A549 (cell line): ENCODE data around the gene ITPKB. TPM values are rescaled to one million over a fixed set of nuclear protein-coding genes. Genes with fewer than 3 reads are reported as not detected.

Source experiments
- ATAC-seq, 2 experiments: fragments of 200-7000 bp in 1 of 2; fragments of >200 bp in 1 of 2; cut with Nextera tagmentation in 1 of 2; cut with Tn5 transposase in 1 of 2; 3 replicates each; pipeline versions ENCODE4 v1.8.0 to v1.9.1; 2018 to 2020; ENCODE audit warnings: mild to moderate bottlenecking in 1 of 2, moderate library complexity in 1 of 2
- CTCF ChIA-PET: fragments of 300-600 bp; sonication (Branson Sonifier 250); formaldehyde crosslinking; extraction: SDS; loops from one replicate; lab custom pipeline; 2021; ENCODE audit warnings: antibody characterized with exemption, inconsistent platforms; lab: Yijun Ruan, JAX
- POLR2A ChIA-PET: fragments of 350-600 bp; formaldehyde crosslinking; extraction: SDS; loops from one replicate; lab custom pipeline; 2021; ENCODE audit warnings: antibody characterized with exemption, inconsistent platforms; lab: Yijun Ruan, JAX
- DNase-seq, 2 experiments: peaks; one replicate each; pipeline versions ENCODE4 v3.0.0 to v3.0.0-alpha.2; 2011 to 2016; ENCODE audit warnings: low read depth in 1 of 2, low spot score in 1 of 2
- FAIRE-seq: peaks from 2 replicates; lab custom pipeline; 2011; peaks lifted over from hg19 to GRCh38; lab: Jason Lieb, UNC
- H3K27ac ChIP-seq, 2 experiments: fragments of >200 bp; sonication (Bioruptor Twin); formaldehyde crosslinking; 3 replicates each; pipeline ENCODE4 v1.5.1; 2016 to 2017
- H3K4me1 ChIP-seq: fragments of >200 bp; sonication (Bioruptor Twin); formaldehyde crosslinking; 3 replicates; pipeline ENCODE4 v1.6.1; 2016
- H3K4me2 ChIP-seq: fragments of >200 bp; sonication (Bioruptor Twin); formaldehyde crosslinking; 3 replicates; pipeline ENCODE4 v1.6.1; 2016
- H3K4me3 ChIP-seq: fragments of >200 bp; sonication (Bioruptor Twin); formaldehyde crosslinking; 3 replicates; pipeline ENCODE4 v1.5.1; 2016
- H3K9me3 ChIP-seq: fragments of >200 bp; sonication (Bioruptor Twin); formaldehyde crosslinking; 3 replicates; pipeline ENCODE4 v1.6.1; 2016
- CEBPB ChIP-seq, 2 experiments: fragments of >200 bp in 1 of 2; sonication (Bioruptor Twin) in 1 of 2; formaldehyde crosslinking in 1 of 2; IDR thresholded peaks; 2 replicates each; pipeline ENCODE4 v1.6.1; 2012 to 2016
- EHMT2 ChIP-seq: fragments of 200-600 bp; sonication (generic); IDR thresholded peaks from 2 replicates; pipeline ENCODE4 v1.6.1; 2016; ENCODE audit warnings: antibody characterized with exemption, low read depth, mild to moderate bottlenecking, moderate library complexity
- FOSL2 ChIP-seq, 2 experiments: fragments of 450-650 bp in 1 of 2; fragments of >200 bp in 1 of 2; sonication (Bioruptor Twin) in 1 of 2; formaldehyde crosslinking; IDR thresholded peaks; 2 replicates each; pipeline versions ENCODE4 v1.5.0 to v1.6.1; 2016 to 2020; ENCODE audit warnings: mild to moderate bottlenecking in 1 of 2, moderate library complexity in 1 of 2
- KDM5A ChIP-seq: fragments of 200-600 bp; sonication (generic); IDR thresholded peaks from 2 replicates; pipeline ENCODE4 v1.6.1; 2016; ENCODE audit warnings: antibody characterized with exemption, mild to moderate bottlenecking
- SMC3 ChIP-seq: fragments of >200 bp; sonication (Bioruptor Twin); formaldehyde crosslinking; IDR thresholded peaks from 3 replicates; pipeline ENCODE4 v1.6.1; 2018; ENCODE audit warnings: inconsistent platforms
- TFCP2L1 ChIP-seq: fragments of 250-450 bp; sonication (Bioruptor Pico); IDR thresholded peaks from 2 replicates; pipeline ENCODE4 v1.5.0; 2021; ENCODE audit warnings: mild to moderate bottlenecking
- ZFP36 ChIP-seq: fragments of 450-650 bp; IDR thresholded peaks from 2 replicates; pipeline ENCODE4 v1.6.1; 2014; ENCODE audit warnings: borderline replicate concordance; ENCODE audit not compliant: partially characterized antibody
- WGBS: methylation state at CpG from one replicate; pipeline ENCODE4 v1.1.6; 2017; ENCODE audit errors: missing lambda C conversion rate; 5-methylcytosine and 5-hydroxymethylcytosine counted together
- polyA plus RNA-seq, 4 experiments: library from polyadenylated mRNA; depleted of rRNA in 3 of 4; stranded (reverse); fragments of >200 nt; fragmentation: RNase III in 1 of 4; extraction: RNeasy Plus Mini Kit Qiagen cat#74134 plus additional on column Dnase treatment in 1 of 4; gene quantifications; 2 replicates in 3 of 4; 3 replicates in 1 of 4; pipeline ENCODE4 v1.2.3, GENCODE V29; 2011 to 2017
- TF ChIP-seq, protein P1 (sequence below): fragments of 450-650 bp; IDR thresholded peaks from 2 replicates; pipeline ENCODE4 v1.6.1; 2014; ENCODE audit warnings: antibody characterized with exemption
- TF ChIP-seq, protein P2 (sequence below): fragments of 150-350 bp; IDR thresholded peaks from 2 replicates; pipeline ENCODE4 v1.6.1; 2014; ENCODE audit warnings: low read depth, mild to moderate bottlenecking, low read length
- TF ChIP-seq, protein P3 (sequence below): fragments of 250-450 bp; sonication (Bioruptor Pico); IDR thresholded peaks from 2 replicates; pipeline ENCODE4 v1.5.0; 2021; ENCODE audit warnings: mild to moderate bottlenecking, moderate library complexity, borderline replicate concordance

The ITPKB gene
- polyA plus RNA-seq, 2 of the 4 experiments (the other 2 are of a cell fraction), result 1.7 to 2.8 TPM

DNA sequence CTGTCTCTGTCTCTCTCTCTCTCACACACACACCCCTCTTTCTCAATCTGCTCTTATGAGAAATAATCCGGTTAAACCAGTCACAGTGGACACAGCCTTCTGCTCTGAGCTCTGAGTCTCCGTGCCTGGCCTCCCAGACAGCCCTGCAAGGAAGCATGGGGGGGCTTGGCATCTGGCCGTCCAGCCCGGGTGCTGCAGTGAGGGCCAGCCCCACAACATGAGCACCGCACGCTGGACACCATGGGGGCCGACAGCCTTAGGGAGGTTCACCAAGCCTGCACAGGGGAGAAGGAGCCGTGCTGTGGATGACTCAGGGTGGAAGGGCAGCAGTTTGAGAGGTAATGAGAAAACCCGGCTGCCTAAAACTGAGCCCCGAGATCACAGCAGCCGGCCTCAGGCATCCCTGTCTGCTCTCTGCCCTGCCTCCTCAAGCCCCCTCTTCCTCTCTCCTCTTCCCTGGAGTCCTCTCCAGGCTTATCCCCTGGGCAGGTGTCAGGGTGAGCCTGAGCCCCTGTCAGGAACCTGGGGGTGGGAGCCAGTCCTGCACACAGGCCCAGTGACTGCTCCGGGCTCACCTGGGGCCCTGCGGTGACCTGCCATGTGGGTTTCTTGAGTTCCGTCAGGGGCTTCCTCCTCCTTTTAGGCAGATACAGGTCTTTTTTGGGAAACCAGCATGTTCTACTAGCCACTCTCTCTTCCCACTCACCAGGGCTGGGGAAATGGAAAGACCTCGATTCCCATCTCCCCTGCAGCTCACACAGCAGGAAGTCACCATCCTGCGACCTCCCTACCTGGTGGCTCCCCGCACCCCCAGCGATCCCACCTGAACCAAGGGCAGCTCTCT is 92.8 kb downstream of the ITPKB start (continued):
- no peak for TF ChIP-seq EHMT2

DNA sequence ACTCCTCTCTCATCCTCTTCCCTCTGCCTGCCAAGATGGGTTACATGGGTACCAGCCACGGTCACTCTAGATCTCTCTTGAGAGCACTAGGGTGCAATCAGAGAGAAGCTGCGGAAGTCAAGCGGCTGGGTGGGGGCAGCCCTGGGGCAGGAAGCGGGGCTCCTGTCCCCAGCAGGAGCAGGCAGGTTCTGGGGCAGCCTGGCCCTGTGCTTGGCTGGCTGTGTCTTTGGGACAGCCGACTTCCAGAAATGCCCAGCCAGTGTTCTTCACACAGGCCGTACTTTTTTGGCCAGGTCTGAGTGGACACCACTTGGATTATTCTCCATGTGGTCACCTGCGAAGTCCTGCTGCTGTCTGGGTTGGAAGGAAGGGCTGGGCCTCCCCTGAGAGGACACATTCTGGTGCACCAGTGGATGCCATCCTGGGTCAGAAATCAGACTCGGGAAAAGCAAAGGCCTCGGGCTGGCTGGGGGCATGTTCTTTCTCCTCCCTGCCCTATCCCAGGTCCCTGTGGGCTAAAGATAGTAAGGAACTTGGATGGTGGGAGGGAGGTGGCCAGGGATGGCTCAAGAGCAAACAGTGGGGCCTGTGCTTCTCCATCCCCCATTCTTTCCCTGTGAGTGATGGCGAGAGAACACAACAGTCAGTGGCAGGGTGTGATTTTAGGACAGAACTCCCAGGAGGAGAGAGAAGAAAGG is 93.7 kb downstream of the ITPKB start:
- no peaks in the 10 kb centered on the region for H3K4me1 ChIP-seq
- POLR2A ChIA-PET, result no interaction called here
- ATAC-seq (no peak), DNase-seq (no peak)
- CTCF ChIA-PET, result interaction anchor here (4.6 kb wide), 1 partner anchor 12 kb away, joined by 18 read pairs; no protein-coding TSS in a partner anchor
- TF ChIP-seq SMC3 (no peak), EHMT2 (no peak), TFCP2L1 (CRISPR knock-in tag) (no peak), KDM5A (no peak)
- TF ChIP-seq, protein P1, sequence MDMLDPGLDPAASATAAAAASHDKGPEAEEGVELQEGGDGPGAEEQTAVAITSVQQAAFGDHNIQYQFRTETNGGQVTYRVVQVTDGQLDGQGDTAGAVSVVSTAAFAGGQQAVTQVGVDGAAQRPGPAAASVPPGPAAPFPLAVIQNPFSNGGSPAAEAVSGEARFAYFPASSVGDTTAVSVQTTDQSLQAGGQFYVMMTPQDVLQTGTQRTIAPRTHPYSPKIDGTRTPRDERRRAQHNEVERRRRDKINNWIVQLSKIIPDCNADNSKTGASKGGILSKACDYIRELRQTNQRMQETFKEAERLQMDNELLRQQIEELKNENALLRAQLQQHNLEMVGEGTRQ, result no peak
- TF ChIP-seq, protein P2, sequence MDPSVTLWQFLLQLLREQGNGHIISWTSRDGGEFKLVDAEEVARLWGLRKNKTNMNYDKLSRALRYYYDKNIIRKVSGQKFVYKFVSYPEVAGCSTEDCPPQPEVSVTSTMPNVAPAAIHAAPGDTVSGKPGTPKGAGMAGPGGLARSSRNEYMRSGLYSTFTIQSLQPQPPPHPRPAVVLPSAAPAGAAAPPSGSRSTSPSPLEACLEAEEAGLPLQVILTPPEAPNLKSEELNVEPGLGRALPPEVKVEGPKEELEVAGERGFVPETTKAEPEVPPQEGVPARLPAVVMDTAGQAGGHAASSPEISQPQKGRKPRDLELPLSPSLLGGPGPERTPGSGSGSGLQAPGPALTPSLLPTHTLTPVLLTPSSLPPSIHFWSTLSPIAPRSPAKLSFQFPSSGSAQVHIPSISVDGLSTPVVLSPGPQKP, result no peak
- TF ChIP-seq, all 56 proteins: peak for 0
- WGBS, result 78% methylated on average over 9 of the region's 10 CpGs
- Histone ChIP-seq H3K9me3 (no peaks in the 10 kb centered on the region), H3K4me2 (no peak overlapping the region), H3K27ac (no peak overlapping the region), H3K4me3 (no peak overlapping the region)
- FAIRE-seq, result no peak

DNA sequence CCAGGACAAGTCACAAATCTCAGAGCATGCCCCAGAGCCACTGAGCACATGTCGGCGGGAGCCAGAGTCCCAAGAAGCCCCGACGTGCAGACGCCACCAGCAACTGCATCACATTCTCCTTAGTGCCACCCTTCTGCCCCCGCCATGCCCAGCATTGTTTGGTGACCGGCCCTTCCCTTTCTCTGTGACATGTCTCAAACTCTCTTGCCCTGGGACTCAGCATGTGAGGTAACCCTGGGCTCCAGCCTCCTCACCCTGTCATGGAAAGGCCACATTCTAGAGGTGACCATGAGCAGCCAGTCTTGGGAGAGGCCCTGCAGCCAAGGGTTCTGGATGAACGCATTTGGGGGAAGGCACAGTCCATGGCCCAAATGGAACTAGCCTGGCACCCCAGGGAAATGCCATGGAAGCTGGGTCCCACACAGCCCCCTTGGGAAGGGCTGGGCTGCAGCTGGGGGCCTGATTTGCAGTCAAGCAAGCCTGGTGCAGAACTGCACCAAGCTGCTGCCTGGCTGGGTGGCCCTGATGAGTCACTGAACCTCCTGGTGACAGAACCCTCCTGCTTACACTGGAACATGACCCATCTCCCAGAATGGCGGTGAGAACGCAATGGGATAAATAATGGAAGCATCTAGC is 94.4 kb downstream of the ITPKB start:
- H3K9me3 ChIP-seq, result no peaks in the 10 kb centered on the region
- no peak overlapping the region for H3K4me2 ChIP-seq
- H3K4me3 ChIP-seq, result no peak overlapping the region
- DNase-seq (no peak), FAIRE-seq (no peak), ATAC-seq (no peak)
- no peak for TF ChIP-seq FOSL2 (IDR thresholded peaks at IDR 0.05)
- TF ChIP-seq FOSL2 (CRISPR knock-in tag; IDR thresholded peaks at IDR 0.05), result no peak
- TF ChIP-seq, protein P3, sequence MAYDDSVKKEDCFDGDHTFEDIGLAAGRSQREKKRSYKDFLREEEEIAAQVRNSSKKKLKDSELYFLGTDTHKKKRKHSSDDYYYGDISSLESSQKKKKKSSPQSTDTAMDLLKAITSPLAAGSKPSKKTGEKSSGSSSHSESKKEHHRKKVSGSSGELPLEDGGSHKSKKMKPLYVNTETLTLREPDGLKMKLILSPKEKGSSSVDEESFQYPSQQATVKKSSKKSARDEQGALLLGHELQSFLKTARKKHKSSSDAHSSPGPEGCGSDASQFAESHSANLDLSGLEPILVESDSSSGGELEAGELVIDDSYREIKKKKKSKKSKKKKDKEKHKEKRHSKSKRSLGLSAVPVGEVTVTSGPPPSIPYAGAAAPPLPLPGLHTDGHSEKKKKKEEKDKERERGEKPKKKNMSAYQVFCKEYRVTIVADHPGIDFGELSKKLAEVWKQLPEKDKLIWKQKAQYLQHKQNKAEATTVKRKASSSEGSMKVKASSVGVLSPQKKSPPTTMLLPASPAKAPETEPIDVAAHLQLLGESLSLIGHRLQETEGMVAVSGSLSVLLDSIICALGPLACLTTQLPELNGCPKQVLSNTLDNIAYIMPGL (CRISPR knock-in tag), result no peak
- TF ChIP-seq ZFP36, result no peak
- TF ChIP-seq CEBPB (IDR thresholded peaks at IDR 0.05), result no peak
- WGBS, result 97% methylated on average over 9 of the region's 10 CpGs
- ChIA-PET POLR2A (no interaction called here), CTCF (interaction anchor here (1.6 to 4.6 kb wide), 2 partner anchors 11 to 16 kb away, joined by 4 to 18 read pairs; no protein-coding TSS in a partner anchor)
- H3K4me1 ChIP-seq, result no peaks in the 10 kb centered on the region
- no peak overlapping the region for H3K27ac ChIP-seq
